Measurements from ENCODE around the gene PRX.
A peak's percentile ranks its signal among the peaks of the same experiment; 100 is the strongest.
"Not testable (repeated sequence)": the region's sequence is repeated elsewhere in the genome, so short reads cannot be mapped to it uniquely, and the experiment has no call there.

Gene PRX

DNA sequence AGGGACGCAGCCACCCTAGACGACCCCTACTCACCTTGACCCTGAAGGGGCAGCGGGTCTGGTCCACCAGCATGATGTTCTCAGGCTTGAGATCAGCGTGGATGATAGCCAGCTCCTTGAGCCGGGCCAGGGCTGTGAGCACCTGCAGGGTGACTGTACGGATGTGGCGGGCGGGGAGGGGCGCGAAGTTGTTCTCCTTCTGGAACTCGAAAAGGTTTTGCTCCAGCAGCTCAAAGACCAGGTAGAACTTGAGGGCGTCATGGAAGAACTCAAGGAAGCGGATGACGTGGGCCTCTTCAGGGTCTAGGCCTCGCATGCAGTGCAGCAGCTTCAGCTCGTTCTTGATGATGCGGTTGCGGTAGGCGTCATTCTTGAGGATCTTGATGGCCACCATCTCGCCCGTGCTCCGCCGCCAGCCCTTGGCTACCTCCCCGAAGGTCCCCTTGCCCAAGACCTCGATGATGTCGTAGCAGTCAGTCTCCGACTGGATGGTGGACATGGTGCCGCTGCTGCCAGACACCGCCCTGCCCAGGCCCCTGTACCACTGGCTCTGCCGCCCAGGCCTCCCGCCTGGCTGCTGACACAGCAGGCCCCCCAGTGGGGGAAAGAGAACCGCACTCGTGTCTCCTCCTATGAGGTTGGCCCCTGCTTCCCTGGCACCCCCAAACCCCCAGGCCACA lies 23.6 kb downstream of the PRX start:
- no peak for DNase-seq

DNA sequence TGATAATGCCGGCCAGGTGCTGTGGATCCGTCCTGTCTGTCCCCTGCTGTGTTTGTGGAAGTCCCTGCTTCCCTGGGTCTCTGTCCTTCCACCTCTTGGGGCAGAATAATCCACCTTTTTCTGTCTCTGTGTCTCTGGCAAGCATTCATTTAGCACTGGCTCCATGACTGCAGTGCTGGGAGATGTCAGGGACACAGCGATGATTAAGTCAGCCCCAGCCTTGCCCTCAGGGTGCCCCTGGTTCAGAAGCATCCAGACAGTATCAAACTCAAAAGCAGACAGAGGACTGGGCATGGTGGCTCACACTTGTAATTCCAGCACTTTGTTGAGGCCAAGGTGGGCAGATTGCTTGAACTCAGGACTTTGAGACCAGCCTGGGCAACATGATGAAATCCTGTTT lies 24.7 kb downstream of the PRX start:
- no peak for DNase-seq

DNA sequence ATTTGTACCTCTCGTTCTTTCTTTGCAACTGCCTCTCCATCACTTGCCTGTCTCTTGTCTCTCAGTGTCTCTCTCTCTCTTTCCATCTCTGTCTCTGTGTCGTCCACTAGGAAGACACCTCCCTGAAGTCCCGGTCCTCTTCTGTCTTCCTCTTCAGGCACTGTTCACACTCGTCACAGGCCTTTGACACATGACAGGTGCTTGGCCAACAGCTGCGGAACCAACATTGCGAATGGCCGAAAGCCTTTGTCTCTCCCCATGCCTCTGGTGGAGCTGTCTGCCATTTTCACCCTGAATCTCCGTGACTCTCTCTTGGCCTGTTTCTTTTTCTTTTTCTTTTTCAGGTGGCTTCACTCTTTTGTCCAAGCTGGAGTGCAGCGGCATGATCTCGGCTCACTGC lies 26.0 kb downstream of the PRX start:
- no peak for DNase-seq

DNA sequence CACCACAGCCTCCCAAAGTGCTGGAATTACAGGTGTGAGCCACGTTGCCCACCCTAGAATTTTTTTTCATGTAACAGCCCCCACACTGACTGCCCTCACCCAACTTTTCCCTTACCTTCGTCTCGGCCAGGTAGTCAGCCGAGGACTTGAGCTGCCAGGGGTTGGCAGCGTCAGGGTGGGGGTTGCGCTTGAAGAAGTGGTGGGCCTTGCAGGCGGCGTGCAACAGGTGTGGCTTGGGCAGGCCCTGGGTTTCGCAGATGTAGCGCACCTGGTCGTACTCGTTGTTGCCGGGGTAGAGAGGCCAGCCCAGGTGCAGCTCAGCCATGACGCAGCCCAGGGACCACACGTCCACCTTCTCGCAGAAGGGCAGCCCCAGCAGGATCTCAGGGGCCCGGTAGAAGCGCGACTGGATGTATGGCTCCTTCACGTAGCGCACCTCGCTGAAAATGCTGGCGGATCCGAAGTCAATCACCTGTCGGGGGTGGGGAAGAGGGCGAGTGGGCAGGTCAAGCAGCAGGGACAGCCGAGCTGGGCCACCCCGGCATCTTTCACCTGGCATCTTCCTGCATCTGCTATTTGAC lies 29.4 kb downstream of the PRX start:
- no peak for DNase-seq

DNA sequence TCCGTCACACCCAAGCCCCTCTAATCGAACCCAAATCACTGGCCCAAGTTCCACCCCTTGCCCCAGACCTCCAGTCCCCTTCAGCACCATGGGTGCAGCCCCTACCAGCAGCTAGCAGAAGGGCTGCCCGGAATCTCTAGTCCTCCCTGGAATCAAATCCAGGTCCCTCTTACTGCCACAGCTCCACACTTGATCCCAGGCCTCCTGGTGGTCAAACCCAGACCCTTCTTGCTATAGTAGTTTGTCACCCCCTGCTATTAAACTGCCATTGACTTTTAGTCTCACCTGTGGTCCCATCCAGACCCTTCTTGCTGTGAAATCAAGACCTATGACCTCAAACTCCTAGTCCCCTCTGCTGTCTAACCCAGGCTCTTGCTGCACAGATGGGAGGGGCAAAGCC lies 31.9 kb downstream of the PRX start:
- DNase-seq: peak; percentile 38

DNA sequence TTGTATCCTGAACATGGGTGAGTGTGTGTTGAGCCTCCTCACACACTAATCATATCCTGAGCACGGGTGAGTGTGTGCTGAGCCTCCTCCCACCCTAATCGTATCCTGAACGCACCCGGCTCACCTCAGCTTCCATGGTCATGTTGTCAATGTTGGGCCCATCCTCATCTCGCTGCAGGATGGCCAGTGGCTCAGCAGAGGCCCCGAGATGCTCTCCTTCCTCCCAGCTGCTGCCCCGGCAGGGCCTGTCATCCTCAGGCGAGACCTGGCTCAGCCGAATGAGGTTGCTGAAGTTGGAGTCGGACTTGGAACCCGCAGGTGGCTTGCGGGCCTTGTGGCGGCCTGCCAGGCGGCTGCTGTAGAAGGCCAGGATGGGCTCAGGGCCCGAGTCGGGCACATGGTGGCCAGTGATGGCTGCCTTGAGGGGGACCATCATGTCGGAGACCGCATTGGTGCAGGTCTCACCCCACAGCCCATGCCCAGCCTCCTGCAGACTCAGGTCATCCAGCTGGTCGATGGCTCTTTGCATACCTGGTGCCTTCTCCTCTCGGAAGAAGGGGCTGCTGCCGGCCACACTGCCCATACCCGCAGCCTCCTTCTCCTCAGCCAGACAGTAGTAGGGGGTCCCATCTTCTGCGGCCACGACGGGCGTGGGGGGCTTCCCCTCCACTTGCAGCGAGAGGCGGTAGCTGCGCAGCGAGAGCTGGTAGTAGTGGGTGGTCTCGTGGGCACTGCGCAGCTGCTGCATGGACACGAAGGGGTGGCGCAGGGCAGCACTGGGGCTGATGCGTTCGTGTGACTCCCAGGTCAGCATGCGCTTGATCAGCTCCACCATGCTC lies 32.8 kb downstream of the PRX start:
- no peak for DNase-seq

GRCh38 chr19:40379446-40380198 lies 33.6 kb downstream of the PRX start:
- peak; percentile 27 for DNase-seq

- DNase-seq: no peak
Measured at GRCh38 chr19:40378509-40378908, 34.7 kb downstream of the PRX start.

DNA sequence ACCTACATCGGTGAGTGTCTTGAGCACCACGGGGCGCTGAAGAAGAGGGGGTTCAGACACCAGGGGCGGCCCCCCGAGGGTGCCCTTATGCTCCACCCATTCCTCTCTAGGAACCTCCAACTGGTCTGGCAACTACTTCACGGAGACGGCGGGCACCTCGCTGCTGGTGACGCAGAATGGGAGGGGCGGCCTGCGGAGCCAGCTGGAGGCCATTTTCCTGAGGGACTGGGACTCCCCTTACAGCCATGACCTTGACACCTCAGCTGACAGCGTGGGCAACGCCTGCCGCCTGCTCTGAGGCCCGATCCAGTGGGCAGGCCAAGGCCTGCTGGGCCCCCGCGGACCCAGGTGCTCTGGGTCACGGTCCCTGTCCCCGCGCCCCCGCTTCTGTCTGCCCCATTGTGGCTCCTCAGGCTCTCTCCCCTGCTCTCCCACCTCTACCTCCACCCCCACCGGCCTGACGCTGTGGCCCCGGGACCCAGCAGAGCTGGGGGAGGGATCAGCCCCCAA lies 35.2 kb downstream of the PRX start:
- no peak for DNase-seq

DNA sequence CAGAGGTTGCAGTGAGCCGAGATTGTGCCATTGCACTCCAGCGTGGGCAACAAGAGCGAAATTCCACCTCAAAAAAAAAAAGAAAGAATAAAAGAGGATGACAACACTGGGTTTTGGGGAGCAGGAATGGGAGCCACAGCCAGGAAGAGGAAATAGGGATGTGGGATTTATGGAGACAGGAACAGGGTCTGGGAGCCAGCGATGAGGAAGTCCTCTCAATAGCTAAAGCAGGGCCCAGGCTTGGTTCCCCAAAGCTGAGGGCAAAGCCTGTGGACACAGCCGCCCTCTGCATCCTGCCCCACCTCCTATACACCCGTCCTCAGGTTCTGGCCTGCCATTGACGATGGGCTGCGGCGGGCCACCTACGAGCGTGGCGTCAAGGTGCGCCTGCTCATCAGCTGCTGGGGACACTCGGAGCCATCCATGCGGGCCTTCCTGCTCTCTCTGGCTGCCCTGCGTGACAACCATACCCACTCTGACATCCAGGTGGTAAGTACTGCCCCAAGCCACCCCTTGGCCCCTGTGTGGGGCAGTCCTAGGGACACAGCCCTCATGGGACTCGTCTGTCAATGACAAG lies 36.8 kb downstream of the PRX start:
- DNase-seq: no peak

DNA sequence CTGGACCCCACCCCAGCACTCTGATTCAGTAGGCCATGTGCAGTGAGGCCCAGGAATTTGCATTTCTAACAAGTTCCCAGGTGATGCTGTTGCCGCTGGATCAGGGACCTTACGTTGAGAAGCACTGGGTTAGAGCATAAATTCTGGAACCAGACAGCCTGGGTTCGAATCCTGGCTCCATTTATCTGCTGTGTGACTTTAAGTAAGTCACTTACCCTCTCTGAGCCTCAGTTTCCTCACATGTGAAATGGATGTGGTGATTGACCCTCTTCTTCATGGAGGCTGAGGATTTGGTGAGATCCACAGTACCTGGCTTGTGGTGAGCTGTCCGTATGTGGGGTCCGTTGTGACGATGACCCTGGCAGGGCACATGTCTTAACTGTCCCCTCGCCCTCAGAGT lies 39.1 kb downstream of the PRX start:
- no peak for DNase-seq

GRCh38 chr19:40371802-40372122 lies 41.4 kb downstream of the PRX start:
- DNase-seq: no peak

GRCh38 chr19:40370997-40371801 lies 42.0 kb downstream of the PRX start:
- DNase-seq: peak; percentile 39

DNA sequence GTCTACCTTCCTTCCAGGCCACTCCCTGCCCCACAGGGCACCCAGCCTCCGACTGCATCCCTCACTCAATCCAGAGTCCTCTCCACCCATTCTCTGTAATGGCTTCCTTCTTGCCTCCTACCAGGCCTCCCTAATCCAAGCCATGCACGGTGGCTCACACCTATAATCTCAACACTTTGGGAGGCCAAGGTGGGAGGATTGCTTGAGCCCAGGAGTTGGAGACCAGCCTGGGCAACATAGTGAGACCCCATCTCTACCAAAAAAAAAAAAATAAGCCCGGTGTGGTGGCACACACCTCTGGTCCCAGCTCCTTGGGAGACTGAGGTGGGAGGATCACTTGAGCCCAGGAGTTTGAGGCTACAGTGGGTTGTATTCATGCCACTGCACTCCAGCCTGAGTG lies 42.9 kb downstream of the PRX start:
- DNase-seq: not testable (repeated sequence)

DNA sequence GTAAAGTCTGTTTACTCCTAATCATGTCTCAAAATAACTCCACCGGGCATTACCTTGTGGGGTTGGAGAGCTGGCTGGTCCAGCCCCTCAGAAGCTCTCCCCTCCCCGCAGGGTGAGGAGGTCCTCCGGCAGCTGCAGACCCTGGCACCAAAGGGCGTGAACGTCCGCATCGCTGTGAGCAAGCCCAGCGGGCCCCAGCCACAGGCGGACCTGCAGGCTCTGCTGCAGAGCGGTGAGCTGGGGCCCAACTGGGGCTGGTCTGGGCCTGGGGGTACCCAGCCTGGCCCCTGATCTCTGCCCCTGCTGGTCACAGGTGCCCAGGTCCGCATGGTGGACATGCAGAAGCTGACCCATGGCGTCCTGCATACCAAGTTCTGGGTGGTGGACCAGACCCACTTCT lies 43.4 kb downstream of the PRX start:
- peak; percentile 23 for DNase-seq

DNA sequence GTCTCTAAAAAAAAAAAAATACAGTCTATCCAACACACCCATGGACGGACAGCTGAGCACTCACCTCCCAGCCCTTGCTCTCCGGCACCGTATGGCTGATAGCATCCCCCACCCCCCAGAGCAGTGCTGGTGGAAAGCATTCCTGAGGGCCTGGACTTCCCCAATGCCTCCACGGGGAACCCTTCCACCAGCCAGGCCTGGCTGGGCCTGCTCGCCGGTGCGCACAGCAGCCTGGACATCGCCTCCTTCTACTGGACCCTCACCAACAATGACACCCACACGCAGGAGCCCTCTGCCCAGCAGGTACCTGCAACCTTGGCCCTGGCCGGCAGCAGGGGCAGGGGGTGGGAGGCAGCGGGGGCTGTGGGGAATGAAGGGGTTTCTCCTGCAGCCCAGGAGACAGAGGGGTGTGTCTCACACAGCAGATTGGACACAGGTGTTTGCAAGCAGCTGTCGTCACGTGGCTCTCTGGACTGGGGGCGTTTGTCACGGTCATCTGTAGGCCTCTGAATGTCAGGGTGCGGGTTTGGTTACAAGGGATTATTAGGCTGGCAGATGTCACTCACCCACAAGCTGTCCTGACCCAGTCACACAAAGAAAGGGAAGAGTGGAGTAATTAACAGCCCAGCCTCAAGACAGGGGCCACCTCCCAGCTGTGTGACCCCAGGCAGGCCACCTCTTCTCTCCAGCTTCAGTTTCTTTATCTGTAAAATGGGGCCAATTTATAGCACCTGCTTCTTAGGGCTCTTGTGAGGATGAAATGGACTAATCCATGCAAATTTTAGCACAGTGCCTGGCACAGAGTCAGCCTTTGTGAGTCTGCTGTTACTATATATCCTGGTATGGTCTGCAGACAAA lies 45.4 kb downstream of the PRX start:
- peak; percentile 95 for DNase-seq

DNA sequence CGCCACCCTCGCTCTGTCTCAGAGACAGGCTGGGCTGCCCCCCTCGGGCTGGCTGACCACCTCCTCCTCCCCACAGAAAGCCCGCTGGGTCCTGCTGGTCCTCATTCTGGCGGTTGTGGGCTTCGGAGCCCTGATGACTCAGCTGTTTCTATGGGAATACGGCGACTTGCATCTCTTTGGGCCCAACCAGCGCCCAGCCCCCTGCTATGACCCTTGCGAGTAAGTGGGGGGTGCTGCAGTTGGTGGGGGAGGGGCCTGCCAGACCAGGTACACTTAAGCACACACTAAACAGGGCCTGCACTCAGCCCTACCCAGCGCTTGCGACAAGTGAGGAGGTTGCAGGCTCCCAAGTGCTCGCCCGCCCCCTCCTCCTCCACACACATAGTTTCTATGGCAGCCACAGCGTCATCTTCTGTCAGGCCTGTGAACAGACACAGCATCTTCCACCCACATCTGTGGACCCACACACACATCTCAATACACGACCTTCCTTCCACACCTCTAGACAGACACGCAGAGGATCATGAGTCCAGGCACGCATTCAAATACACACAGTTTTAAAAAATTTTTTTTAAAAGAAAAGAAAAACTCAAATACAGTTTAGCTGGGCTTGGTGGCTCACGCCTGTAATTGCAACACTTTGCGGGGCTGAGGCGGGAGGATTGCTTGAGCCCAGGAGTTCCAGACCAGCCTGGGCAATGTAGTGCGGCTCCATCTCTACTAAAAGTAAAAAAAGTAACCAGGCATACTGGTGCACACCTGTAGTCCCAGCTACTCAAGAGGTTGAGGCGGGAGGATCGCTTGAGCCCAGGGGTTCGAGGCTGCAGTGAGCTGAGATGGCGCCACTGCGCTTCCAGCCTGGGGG lies 46.2 kb downstream of the PRX start:
- peak; percentile 60 for DNase-seq

GRCh38 chr19:40365613-40366401 lies 47.4 kb downstream of the PRX start:
- peak; percentile 92 for DNase-seq

GRCh38 chr19:40365010-40365409 lies 48.2 kb downstream of the PRX start:
- DNase-seq: no peak

Measured in NCI-H82 (cell line).